B cell (primary cell): Measurements from ENCODE around the gene CD151. TPM values are rescaled to one million over a fixed set of nuclear protein-coding genes. Genes with fewer than 3 reads are reported as not detected.

ENCODE experiments used
- ATAC-seq: fragments of 200-7000 bp; cut with Tn5 transposase; one replicate; pipeline ENCODE4 v1.10.0; 2021; ENCODE audit warnings: low read depth, mild to moderate bottlenecking, moderate number of reproducible peaks, moderate library complexity
- CTCF ChIA-PET: fragments of 350-600 bp; sonication (Branson Sonifier 250); formaldehyde crosslinking; loops from one replicate; lab custom pipeline; 2021; ENCODE audit warnings: antibody characterized with exemption, inconsistent platforms; lab: Charles Lee
- POLR2A ChIA-PET: fragments of 350-600 bp; sonication (Branson Sonifier 250); formaldehyde crosslinking; loops from one replicate; lab custom pipeline; 2021; ENCODE audit warnings: antibody characterized with exemption; lab: Charles Lee
- DNase-seq: peaks from one replicate; pipeline ENCODE4 v3.0.0; 2013
- H2AFZ ChIP-seq: 2 replicates; pipeline ENCODE4 v1.6.1; 2012; ENCODE audit warnings: mild to moderate bottlenecking, low read depth, low read length; ENCODE audit not compliant: insufficient read depth, poor library complexity, severe bottlenecking
- H3K27ac ChIP-seq, 2 donors: 1 replicate in 1 of 2; 2 replicates in 1 of 2; pipeline ENCODE4 v1.5.1; 2012 to 2013; ENCODE audit warnings: low read length in 2 of 2, mild to moderate bottlenecking in 2 of 2, moderate library complexity in 1 of 2
- H3K27me3 ChIP-seq, 4 experiments: fragments of 200-600 bp in 1 of 4; sonication (generic) in 1 of 4; replicated peaks in 1 of 4; 1 replicate in 2 of 4; 2 replicates in 2 of 4; pipeline versions ENCODE4 v1.6.1 to v1.7.0; 2013 to 2016; ENCODE audit warnings: low read length in 3 of 4, mild to moderate bottlenecking in 2 of 4, mixed read lengths in 1 of 4, moderate library complexity in 1 of 4; ENCODE audit not compliant: insufficient read depth in 4 of 4, control insufficient read depth in 3 of 4; ENCODE audit errors: control extremely low read depth in 1 of 4
- H3K36me3 ChIP-seq, 2 experiments: replicated peaks in 1 of 2; 1 replicate in 1 of 2; 2 replicates in 1 of 2; pipeline versions ENCODE4 v1.6.1 to v1.7.1; 2013; ENCODE audit warnings: low read length in 1 of 2; ENCODE audit not compliant: insufficient read depth in 2 of 2, control insufficient read depth in 1 of 2; ENCODE audit errors: control extremely low read depth in 1 of 2, extremely low read depth in 1 of 2
- H3K4me1 ChIP-seq, 2 donors: fragments of 200-600 bp in 1 of 2; sonication (generic) in 1 of 2; 1 replicate in 1 of 2; 2 replicates in 1 of 2; pipeline versions ENCODE4 v1.5.1 to v1.6.1; 2013 to 2017; ENCODE audit warnings: low read length in 2 of 2; ENCODE audit not compliant: control insufficient read depth in 2 of 2, insufficient read depth in 2 of 2
- H3K4me2 ChIP-seq: replicated peaks from 2 replicates; pipeline ENCODE3; 2012; ENCODE audit warnings: mild to moderate bottlenecking, low read depth, low read length; ENCODE audit not compliant: poor library complexity, severe bottlenecking
- H3K4me3 ChIP-seq, 5 experiments: fragments of 200-600 bp in 1 of 5; sonication (generic) in 1 of 5; 1 replicate in 3 of 5; 2 replicates in 2 of 5; pipeline versions ENCODE4 v1.5.1 to v1.7.0; 2011 to 2016; ENCODE audit warnings: low read length in 4 of 5, mild to moderate bottlenecking in 4 of 5, low read depth in 2 of 5, control low read depth in 1 of 5, moderate library complexity in 1 of 5; ENCODE audit not compliant: insufficient read depth in 1 of 5; ENCODE audit errors: control extremely low read depth in 1 of 5, extremely low read depth in 1 of 5
- H3K79me2 ChIP-seq: fragments of 200-600 bp; sonication (generic); one replicate; pipeline ENCODE4 v1.6.0; 2016; ENCODE audit warnings: low read length; ENCODE audit not compliant: control insufficient read depth, insufficient read depth
- H3K9ac ChIP-seq: fragments of 200-600 bp; sonication (generic); 2 replicates; pipeline ENCODE4 v1.6.1; 2017; ENCODE audit warnings: mild to moderate bottlenecking, low read length, moderate library complexity
- H3K9me3 ChIP-seq, 3 donors: one replicate each; pipeline versions ENCODE4 v1.6.1 to v1.7.1; 2013; ENCODE audit warnings: low read length in 2 of 3; ENCODE audit not compliant: control insufficient read depth in 2 of 3, insufficient read depth in 1 of 3; ENCODE audit errors: control extremely low read depth in 1 of 3
- H4K20me1 ChIP-seq: 2 replicates; pipeline ENCODE4 v1.6.0; 2012; ENCODE audit warnings: mild to moderate bottlenecking, low read length; ENCODE audit not compliant: insufficient read depth, control insufficient read depth, poor library complexity, severe bottlenecking
- H3K27ac Mint-ChIP-seq: one replicate; pipeline ENCODE4 v1.8.0; 2021; ENCODE audit warnings: mixed read lengths
- H3K27me3 Mint-ChIP-seq: one replicate; pipeline ENCODE4 v1.8.0; 2021; ENCODE audit warnings: mixed read lengths
- H3K4me1 Mint-ChIP-seq: one replicate; pipeline ENCODE4 v1.8.0; 2021; ENCODE audit warnings: mixed read lengths
- H3K4me3 Mint-ChIP-seq: one replicate; pipeline ENCODE4 v1.8.0; 2021; ENCODE audit warnings: mixed read lengths
- H3K9me3 Mint-ChIP-seq: one replicate; pipeline ENCODE4 v1.8.0; 2022; ENCODE audit warnings: mixed read lengths; ENCODE audit not compliant: insufficient read depth
- EZH2 ChIP-seq: IDR thresholded peaks from 2 replicates; pipeline ENCODE4 v1.6.1; 2012; ENCODE audit warnings: borderline replicate concordance, low read depth, mild to moderate bottlenecking, moderate library complexity, low read length; ENCODE audit not compliant: insufficient read depth, poor library complexity, severe bottlenecking
- WGBS: methylation state at CpG from one replicate; pipeline ENCODE4 v1.1.5; 2013; ENCODE audit warnings: missing lambda C conversion rate; ENCODE audit not compliant: insufficient coverage; 5-methylcytosine and 5-hydroxymethylcytosine counted together
- intact Hi-C: fragments of 100-400 bp; cut with micrococcal nuclease; formaldehyde crosslinking; loops from one replicate; pipeline ENCODE4 v1.10.0; 2022
- polyA plus RNA-seq: library from polyadenylated mRNA; depleted of rRNA; stranded (reverse); fragments of >200 nt; gene quantifications from 2 replicates; pipeline ENCODE4 v1.2.3, GENCODE V29; 2012
- total RNA-seq, 2 donors: library from RNA; stranded (reverse); fragments of 120-200 nt in 1 of 2; gene quantifications; 1 replicate in 1 of 2; 2 replicates in 1 of 2; pipeline versions ENCODE4 v1.2.3 to v1.2.4, GENCODE V29; 2013 to 2022
- TF ChIP-seq, protein P1 (sequence below): fragments of 200-600 bp; IDR thresholded peaks from one replicate; pipeline ENCODE4 v1.8.0; 2022; ENCODE audit warnings: antibody characterized with exemption, mild to moderate bottlenecking

Gene CD151
- total and polyA plus RNA-seq, 2 donors (not counting 1 experiment from before 2014, with no cell fraction given), result 24.4 to 25.5 TPM

DNA sequence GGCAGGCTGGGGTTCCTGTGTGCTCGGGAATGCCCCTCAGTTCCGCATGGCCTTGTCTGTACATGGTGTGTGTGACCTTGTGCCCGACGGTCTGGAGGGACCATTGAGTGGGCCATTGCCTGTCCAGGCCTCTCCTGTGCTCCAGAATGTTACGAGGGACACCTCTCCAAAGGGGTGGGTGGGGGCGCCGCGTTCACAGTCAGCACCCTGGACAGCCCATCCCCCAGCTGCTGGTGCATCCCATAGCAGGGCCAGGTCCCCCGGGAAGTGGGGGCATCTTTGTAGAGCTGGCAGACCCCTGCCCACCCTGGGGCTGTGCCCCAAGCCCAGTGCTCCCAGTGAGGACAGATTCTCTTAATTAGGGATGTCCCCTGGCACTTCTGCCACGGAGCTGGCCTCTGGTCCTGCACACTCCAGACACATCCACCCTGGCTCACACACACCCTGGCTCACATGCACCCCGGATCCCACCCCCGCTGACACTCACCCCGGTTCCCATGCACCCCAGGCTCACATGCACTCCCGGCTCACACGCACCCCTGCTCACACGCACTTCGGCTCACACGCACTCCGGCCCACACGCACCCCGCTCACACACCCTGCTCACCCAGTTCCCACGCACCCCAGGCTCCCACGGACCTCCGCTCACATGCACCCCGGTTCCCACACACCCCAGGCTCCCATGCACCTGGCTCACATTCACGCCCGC lies 25.5 kb downstream of the CD151 start:
- no peaks in the 10 kb centered on the region for H4K20me1 ChIP-seq
- no peak overlapping the region for H3K27ac ChIP-seq
- H3K36me3 ChIP-seq, result no peaks in the 10 kb centered on the region
- WGBS, result 91% methylated on average over 27 of the region's 27 CpGs
- H3K4me3 Mint-ChIP-seq, result no peak overlapping the region
- POLR2A ChIA-PET, result no interaction called here
- intact Hi-C loops, result no loop called here
- H3K4me1 ChIP-seq, result no peaks in the 10 kb centered on the region
- H3K4me3 ChIP-seq, result no peak overlapping the region
- TF ChIP-seq, protein P1, sequence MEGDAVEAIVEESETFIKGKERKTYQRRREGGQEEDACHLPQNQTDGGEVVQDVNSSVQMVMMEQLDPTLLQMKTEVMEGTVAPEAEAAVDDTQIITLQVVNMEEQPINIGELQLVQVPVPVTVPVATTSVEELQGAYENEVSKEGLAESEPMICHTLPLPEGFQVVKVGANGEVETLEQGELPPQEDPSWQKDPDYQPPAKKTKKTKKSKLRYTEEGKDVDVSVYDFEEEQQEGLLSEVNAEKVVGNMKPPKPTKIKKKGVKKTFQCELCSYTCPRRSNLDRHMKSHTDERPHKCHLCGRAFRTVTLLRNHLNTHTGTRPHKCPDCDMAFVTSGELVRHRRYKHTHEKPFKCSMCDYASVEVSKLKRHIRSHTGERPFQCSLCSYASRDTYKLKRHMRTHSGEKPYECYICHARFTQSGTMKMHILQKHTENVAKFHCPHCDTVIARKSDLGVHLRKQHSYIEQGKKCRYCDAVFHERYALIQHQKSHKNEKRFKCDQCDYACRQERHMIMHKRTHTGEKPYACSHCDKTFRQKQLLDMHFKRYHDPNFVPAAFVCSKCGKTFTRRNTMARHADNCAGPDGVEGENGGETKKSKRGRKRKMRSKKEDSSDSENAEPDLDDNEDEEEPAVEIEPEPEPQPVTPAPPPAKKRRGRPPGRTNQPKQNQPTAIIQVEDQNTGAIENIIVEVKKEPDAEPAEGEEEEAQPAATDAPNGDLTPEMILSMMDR, result no peak
- TF ChIP-seq EZH2, result no peak
- H3K9ac ChIP-seq, result no peak overlapping the region
- no peak for DNase-seq
- H2AFZ ChIP-seq, result no peak overlapping the region
- no peaks in the 10 kb centered on the region for H3K27me3 ChIP-seq
- no peak overlapping the region for H3K4me2 ChIP-seq
- H3K27ac Mint-ChIP-seq, result no peak overlapping the region
- no peaks in the 10 kb centered on the region for H3K9me3 Mint-ChIP-seq
- no peaks in the 10 kb centered on the region for H3K27me3 Mint-ChIP-seq
- CTCF ChIA-PET, result no interaction called here
- no peaks in the 10 kb centered on the region for H3K9me3 ChIP-seq
- no peaks in the 10 kb centered on the region for H3K4me1 Mint-ChIP-seq
- no peak for ATAC-seq
- no peaks in the 10 kb centered on the region for H3K79me2 ChIP-seq

DNA sequence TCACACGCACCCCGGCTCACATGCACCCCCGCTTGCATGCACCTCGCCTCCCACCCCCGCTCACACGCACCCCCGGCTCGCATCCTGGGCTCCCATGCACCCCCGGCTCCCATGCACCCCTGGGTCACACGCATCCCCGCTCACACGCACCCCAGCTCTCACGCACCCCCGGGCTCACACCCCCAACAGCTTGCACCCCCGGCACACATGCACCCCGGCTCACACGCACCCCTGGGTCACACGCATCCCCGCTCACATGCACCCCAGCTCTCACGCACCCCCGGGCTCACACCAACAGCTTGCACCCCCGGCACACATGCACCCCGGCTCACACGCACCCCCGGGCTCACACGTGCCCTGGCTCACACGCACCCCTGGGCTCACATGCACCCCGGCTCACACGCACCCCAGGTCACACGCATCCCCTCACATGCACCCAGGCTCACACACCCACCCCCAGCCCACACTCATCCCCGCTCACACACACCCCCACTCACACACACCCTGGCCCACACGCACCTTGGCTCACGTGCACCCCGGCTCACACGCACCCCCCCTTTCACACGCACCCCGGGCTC lies 26.1 kb downstream of the CD151 start:
- Mint-ChIP-seq H3K9me3 (no peaks in the 10 kb centered on the region), H3K4me1 (no peaks in the 10 kb centered on the region), H3K27ac (no peak overlapping the region), H3K4me3 (no peak overlapping the region), H3K27me3 (no peaks in the 10 kb centered on the region)
- CTCF ChIA-PET, result no interaction called here
- no peak overlapping the region for H3K9ac ChIP-seq
- no peak for TF ChIP-seq EZH2
- TF ChIP-seq, protein P1, result no peak
- intact Hi-C loops, result no loop called here
- H3K9me3 ChIP-seq, result no peaks in the 10 kb centered on the region
- H3K27ac ChIP-seq, result no peak overlapping the region
- ATAC-seq (no peak), DNase-seq (no peak)
- WGBS, result 94% methylated on average over 25 of the region's 37 CpGs
- H2AFZ ChIP-seq, result no peak overlapping the region
- no peaks in the 10 kb centered on the region for H3K36me3 ChIP-seq
- no peaks in the 10 kb centered on the region for H3K27me3 ChIP-seq
- H3K4me2 ChIP-seq, result no peak overlapping the region
- POLR2A ChIA-PET, result no interaction called here
- no peaks in the 10 kb centered on the region for H3K4me1 ChIP-seq
- no peaks in the 10 kb centered on the region for H4K20me1 ChIP-seq
- no peak overlapping the region for H3K4me3 ChIP-seq
- no peaks in the 10 kb centered on the region for H3K79me2 ChIP-seq
